ENCODE results near the gene LGR4.
A peak's percentile ranks its signal among the peaks of the same experiment; 100 is the strongest.
"Not testable (repeated sequence)": the region's sequence is repeated elsewhere in the genome, so short reads cannot be mapped to it uniquely, and the experiment has no call there.

LGR4 gene

DNA sequence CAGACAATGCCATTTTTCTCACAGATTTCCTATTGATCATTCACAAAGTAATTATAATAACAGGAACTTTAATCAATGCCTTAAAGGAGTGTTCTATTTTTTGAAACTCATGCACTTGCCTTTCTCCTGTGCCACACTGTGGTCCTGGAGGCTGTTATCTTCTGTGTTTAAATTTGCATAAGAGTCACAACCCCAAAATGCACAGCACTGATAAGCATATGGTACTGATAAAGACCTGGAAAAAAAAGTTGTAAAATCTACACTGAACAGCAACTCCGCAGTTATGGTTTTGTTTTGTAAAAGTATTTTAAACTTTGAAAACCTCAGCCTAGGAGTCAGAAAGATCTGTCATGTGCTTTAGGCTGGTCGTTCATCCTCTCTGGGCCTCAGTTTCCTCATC is 100.4 kb downstream of the LGR4 start:
- no peak for DNase-seq

DNA sequence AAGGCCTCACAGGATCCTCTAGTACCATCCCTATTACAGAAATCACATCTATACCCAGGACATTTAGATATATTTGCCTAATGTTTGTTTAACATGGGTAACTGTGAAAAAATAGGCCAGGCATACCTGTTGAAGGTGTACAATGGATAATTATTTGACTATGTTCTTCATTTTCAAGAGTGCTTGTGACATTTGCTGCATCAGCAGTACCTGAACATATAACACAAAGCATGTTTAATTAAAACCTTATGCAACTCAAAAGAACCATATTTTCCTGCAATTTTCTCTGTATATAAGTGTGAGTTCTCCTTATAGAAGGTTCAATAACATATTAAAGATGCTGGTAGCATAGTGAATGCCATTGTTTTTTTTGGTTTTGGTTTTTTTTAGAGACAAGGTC is 101.1 kb downstream of the LGR4 start:
- DNase-seq: no peak

DNA sequence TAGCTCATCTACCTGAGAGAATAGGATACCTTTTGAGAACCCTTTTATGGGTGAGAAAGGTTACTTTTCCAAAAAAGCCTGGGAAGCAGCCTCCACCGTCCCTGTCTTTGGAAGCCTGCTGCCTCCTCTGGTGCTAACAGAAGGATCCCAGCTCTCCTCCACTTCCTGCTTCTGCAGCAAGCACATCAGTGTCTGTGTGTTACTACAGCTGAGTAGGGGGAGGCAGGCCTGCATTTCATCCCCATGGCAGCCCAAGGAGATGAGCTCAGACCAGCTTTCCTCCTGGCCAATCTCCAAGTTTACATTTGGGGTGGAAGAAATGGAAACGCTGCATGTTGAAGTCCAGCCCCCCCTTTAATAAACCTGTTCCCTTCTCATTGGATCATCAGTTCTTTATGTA is 102.2 kb downstream of the LGR4 start:
- DNase-seq: no peak

DNA sequence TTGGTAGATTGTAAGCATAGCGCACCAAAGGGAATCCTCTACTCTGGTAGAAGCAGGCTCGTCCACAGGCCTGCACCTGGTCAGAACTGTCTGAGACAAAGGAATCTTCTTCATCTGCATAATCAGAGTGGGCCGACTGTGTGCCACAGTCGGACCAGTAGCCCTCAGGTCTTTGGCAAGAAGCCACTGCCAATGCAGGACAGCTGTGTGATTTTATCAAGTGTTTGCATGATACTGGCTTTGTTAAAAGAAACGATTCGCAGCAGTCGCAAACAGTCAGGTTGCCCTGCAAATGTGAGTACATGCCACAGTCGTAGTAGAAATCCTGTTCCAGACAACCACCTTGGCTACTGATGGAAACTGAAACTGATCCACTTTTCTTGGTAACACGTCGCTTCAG is 104.7 kb downstream of the LGR4 start:
- no peak for DNase-seq

DNA sequence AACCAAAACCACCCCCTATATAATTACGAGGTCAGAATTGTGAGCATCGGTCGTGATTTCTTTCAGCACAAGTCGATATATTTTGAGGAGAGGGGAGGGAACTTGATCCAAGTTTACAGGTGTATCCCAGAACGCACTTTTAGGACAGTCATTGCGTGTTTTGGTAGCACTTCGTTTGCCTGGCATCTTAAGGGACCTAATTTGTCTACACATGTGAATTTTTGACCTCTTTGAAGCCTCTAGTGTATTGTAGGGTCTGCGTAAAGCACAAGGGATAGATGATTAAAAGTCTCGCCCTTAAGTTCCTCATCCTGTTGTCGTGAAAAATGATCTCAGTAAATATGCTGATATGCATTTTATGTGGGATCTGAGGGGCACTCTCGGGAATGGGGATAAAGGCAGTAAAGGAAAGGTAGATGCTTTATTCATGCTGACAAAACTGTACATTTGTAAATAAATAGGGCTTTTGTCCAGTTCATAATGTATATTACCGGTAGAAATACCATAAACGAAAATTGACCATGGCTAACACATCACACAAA is 108.9 kb downstream of the LGR4 start:
- DNase-seq: no peak

DNA sequence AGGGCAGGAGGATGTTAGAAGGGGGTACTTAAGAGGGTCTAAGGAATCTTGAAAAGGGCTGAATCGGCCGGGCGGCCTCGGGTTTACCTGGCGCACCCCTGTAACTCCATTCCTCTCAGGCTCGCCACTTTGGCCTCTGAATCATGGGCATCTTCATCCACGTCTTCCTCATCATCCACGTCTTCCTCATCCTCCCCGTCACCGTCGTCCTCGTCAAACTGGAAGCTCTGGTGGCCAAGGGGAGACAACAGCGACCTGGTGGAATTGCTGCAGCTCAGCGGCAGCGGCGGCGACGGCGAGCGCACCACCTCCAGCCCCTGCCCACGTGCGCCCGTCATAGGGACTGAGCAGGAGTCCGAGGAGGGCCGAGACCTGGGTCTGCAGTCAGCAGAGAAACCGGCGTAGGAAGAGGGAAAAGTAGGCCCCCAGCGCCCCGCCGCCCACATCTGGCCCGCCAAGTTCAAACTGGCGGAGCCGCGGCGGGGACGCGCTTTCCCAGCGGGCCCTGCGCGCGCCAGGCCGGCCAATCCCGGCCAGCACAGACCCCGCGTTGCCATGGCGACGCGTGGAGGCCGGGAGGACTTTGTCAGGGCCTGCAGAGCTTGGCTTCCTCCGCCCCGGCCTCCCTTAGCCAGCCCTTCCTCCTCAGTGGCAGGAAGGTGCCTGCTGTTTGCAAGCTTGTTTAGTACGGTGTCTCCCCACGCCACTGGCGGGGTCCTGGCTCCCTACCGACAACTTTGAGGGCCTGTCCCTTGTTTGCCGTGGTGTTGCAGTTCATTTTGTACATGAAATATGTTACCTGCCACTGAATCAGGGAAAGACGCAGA is 109.6 kb downstream of the LGR4 start, which contains the start of gene CCDC34:
TSS of gene CCDC34 (minus strand) at position 467 of the 827 bp plus-strand sequence. CDS start at position 446, 21 bp downstream.
- peak; percentile 79 for DNase-seq

DNA sequence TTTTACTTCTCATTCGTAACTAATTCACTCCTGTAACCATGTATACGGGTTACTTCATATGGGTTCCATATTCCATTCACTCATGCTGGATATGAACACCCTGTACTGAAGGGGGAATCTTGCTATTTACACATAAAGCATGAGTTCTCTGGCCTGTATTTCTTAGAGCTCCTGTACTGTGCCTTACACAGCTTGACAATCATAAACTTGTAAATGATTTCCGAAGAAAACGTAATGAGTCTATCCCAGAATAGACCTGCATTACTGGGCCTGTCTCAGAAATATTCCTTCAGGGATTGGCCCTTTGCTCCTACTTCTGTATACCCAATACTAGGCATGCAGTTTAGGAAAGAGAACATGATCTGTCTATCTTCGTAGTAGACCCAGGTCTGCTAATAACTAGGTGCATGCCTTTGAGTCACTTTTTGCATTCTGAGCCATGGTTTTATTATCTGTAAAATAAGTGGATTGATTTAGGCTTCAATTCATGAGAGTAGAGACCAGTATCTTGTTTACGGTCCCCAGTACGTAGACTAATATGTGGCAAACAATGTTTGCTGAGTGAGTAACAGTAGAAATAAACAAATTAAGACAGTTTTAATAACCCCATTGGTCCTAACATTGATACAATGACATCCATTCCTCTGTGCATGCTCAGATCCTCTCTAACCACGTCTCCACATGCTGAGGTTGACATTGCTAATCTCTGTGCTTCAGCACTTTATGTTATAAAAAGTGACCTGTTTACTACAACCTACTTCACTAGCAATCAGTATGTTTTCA is 110.8 kb downstream of the LGR4 start:
- DNase-seq: no peak

DNA sequence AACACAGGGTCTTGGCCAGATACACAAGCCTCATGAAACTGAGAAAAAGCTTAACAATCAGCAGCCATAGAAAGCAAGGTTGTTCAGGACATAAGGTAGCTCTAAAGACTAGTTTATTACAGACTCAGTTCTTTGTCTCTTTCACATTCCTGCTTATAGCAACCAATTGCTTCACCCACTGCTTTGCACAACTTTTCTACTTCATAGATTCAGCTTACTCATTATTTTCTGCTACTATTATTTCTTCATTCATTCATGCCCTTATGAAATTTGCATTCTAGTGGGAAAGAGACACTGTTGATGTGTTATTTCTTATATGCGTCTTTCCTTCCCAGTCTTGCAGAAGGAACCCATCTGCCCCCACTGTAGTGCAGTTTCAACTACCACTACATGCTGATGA is 114.3 kb downstream of the LGR4 start:
- no peak for DNase-seq

DNA sequence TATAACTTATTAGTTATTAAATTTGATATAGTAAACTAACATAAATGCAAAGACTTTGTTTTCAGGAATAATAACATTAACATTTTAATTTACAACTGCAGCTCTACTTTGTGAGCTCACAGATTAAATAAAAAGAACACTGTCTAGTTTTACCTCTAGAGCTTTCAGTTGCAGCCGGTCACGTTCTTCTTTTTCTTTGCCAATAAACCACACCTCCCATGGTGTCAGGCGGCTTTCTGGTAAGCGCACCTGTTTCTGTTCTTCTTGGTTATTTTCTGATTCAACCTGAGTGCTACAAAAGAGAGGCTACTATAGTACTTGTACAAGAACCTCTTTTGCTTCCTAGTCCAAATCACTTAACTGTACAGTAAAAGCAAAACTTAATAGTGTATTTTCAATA is 115.3 kb downstream of the LGR4 start:
- DNase-seq: no peak

DNA sequence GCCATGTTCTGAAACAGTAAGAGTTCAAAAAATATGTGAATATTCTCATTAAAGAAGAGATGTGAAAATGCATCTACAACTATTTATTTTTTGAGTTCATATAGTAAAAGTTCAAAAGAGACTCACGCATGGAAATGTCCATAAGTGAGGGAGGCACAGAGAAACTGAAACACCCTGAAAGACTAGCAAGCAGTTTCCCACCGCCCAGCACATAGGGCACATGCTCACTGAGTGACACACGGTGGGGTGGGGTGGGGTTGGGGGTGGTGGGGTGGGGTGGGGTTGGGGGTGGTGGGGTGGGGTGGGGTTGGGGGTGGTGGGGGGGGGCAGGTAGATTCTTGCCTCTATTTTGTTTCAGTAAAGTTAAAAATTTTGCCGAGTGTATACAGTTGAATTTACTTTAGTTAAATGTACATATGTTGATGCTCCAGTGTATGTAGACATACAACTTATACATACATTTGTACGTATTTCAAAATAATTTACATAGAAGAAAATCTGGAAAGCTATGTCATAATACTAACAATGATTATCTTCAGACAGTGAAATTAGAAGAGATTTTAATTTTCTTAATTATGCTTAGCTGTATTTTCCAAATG is 115.9 kb downstream of the LGR4 start:
- DNase-seq: no peak

DNA sequence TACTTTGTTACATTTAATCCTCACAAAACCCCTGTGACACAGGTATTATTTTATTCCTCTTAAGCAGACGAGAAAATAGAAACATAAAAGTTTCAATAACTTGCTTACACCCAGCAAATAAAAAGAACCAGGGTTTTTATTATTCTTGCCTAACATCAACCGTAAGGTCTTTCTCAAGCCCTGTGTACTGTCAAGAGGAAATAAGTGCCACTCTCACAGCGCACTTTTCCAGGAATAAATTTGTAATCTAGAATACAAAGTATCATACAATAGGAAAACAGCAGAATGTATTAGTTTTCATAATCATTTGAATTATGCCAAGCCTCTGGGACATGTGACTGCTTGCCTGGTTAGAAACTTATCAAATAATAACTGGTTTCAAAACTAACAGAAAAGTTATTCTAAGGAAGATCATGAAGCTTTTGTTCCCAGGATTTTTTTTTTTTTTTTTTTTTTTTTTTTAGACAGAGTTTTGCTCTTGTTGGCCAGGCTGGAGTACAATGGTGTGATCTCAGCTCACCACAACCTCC is 117.0 kb downstream of the LGR4 start:
- no peak for DNase-seq

DNA sequence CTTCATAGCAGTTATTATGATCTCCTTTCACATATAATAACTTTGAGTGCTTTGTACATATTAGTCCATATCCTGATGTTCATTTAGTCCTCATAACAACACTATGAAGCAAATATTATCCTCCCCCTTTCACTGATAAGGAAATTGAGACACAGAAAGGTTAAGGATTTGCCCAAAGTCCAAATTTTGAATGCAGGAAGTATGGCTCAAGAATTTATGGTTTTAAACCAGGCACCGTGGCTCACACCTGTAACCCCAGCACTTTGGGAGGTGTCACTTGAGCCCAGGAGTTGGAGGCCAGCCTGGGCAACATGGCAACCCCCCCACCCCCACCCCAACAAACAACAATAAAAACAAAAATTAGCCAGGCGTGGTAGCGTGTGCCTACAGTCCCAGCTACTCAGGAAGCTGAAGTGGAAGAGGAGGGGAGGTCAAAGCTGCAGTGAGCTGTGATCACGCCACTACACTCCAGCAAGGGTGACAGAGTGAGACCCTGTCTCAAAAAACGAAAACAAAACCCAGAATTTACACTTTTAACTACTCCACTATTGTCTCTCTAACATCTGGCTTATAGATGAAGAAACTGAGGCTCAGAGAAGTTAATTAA is 118.1 kb downstream of the LGR4 start:
- no peak for DNase-seq

DNA sequence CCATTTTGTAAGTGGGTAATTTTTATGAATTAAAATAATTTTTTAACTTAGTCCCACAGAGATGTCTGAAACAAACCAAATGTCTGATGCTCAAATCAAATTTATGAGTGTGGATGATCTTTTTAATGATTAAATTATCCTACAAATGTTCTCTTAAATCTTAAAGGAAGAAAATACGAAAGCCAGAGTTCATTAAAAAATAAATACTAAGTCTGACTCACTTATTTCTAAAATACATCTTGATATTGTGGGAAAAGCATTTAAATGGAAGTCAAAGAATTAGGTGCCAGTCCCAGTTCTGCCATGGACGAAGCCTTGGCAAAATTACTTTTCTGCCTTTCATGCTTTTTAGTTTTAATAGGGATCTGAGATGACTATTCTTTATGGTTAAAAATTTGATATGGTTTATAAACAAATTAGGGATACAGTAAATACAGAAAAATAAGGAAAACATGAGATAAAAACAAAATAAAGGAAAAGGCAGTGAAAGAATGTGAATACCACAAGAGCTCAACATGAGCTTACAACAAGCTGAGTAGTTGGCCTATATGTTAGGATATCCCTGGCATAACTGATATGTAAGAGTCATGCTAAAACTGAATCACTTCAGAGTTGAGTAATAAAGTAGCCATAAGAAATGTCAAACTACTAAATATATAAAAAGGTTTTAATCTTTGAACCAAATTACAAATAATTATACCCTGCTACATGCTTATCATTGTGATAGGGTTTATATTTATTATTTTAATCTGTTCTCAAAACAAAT is 118.8 kb downstream of the LGR4 start:
- no peak for DNase-seq

DNA sequence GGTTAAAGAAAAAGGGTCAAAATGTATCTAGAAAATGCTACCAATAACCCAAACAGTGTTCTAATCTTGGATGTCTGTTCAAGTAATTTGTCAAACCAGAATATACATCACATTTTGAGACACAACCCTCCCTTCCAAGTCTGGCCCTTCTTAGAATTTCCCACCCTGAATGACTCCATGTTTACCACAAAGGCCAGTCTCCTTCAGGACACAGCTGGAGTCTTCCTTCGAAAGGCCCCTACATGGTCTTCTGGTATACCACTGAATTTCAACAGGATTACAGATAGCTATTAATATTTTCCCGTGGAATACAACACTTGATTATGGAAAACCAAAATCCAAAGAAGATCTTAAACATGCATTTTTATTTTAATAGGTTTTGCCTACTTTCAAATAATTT is 119.8 kb downstream of the LGR4 start:
- DNase-seq: no peak

DNA sequence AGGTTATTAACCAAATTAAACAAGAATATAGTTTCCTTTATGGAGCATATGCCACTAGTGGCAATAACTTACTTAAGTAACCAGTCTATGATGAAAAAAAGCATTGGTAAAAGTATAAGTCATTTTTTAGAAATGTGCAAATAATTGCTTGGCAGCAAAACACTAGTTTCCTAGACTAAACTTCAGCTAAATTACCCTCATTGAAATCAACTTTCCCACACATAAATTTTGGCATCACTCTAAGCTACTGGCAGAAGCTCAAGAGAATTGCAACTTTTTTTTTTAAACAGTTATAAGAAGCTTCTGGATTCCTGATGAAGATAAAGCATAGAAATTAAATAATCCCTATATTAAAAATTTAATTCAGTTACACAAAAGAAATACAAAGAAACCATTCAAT is 122.1 kb downstream of the LGR4 start:
- DNase-seq: no peak

DNA sequence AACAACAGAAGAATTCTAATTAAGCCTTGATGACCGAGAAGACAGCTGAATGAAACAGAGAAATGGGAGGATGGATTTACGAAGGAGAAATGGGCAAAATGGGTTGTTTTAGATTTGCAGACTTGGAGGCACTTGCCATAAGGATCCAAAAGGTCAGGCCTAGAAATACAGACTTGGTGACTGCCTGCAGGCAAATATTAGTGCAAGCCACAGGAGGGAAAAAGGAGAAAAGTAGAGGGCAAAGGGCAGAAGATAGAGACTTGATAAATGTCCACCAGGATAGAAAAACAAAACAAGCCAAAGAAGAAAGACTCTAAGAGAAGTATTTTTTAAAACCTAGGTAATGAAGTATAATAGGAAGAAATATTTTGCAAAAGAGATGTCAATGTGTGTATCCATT is 122.7 kb downstream of the LGR4 start:
- DNase-seq: no peak

DNA sequence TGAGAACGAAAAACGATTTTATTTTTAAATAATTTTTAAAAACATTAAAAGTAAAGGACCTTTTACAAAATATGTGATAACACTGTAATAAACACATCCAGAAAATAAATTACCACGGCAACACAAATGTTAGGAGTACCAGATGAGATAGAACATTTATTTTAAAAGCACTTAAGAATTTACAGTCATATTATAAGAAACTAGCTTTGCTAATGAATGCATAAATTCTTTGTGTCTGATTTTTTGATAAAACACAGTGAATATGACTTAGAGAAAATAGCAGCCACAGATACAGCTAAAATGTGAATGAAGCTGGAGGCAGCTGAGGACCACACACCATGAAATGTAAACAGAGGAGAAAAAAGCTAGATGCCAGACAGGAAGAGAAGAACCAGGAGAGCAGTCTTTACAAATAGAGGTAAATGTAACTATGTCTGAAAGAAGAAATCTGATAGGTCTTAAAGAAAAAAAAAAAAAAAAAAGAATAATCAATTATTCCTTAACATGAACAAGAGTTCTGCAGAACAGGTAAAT is 124.2 kb downstream of the LGR4 start:
- DNase-seq: no peak

DNA sequence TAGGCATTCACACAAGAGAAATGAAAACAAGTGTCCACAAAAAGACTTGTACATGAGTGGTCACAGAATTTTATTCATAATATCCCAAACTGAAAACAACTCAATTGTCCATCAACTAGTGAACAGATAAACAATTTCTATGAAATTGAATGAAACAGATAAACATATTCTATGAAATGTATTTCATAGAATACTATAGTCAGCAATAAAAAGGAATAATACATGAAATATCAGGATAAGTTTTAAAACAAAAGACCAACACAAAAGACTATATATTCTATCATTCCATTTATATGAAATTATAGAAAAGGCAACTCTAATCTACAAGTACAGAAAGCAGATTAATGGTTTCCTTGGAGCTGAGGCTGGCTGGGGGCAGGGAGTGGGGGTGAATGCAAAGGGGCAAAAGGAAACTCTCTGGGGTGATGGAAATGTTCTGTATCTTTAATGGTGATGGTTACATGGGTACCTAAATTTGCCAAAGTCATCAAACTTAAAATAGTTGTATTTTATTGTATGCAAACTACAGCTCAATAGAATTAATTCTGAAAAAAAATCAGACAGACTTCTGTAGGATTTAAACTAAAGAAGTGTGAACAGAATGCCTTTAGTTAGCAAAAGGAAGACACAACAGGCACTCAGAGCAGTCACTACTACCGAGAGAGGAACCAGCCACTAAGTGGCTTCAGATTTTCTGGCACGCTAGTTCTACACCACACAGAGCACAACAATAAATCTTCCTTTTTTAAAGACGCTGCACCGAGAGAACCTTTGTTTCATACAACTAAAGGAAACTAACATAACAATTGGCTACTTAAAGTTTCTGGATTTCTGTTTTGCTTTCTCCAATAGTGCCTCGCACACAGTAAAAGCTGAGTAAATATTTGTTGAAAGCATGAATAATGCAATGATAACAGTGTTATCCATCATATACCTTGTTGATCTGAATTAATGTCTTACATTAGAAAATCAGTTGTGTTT is 124.9 kb downstream of the LGR4 start:
- DNase-seq: no peak

DNA sequence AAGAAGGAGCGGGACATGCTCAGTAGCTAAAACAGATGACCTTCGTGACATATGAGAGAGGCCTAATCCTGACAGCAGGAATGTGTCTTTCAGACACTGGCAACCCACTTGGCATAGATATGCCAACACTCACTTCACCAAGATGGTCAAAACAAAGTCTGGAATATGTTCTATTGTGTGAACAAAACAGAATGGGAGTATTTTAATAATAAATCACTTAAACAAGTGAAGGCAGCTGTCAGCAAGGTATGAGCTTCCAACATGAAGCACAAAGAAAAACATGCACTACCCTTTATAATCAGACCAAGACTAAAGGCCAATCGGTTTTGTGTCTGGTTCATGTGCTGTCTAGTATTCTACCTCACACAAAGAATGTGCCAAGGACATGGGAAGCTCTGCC is 132.6 kb downstream of the LGR4 start:
- DNase-seq: no peak

DNA sequence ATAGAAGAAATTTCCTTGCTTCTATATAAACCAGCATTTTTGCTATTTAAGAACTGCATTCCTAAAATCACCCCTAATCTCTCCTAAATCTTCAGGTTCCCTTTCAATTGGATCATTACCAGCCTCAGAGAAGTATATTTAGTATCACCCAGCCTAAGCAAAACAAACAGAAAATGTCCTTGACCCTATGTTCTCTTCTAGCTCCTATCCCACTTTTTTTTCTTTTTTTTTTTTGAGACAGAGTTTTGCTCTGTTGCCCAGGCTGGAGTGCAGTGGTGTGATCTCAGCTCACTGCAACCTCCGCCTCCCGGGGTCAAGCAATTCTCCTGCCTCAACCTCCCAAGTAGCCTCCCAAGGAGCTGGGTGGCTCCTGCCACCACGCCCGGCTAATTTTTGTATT is 137.8 kb downstream of the LGR4 start:
- not testable (repeated sequence) for DNase-seq

DNA sequence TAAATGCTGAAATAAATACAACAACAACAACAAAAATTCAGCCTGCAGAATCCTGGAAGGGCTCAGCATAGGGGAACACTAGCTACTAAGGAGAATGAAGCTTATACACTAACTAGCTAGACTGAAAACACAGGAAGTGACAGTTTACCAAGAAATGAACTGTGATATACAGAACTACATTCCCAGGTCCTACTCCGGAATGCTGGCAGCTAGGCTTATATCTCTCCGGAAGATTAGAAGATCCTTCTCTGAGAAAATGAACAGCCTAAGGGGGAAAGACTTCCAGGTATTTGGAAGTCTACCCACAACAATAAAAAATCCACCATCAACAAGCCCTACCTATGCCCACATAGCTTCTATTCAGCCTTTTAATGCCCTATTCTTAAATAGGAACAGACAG is 140.6 kb downstream of the LGR4 start:
- no peak for DNase-seq

Data from T1000 (cell line).